NOMO-1 (cell line): ENCODE results near the gene IDS.

Experiments
- DNase-seq, 2 experiments: peaks; one replicate each; lab custom pipeline; 2025; ENCODE audit not compliant: unreplicated experiment in 2 of 2; lab: John Stamatoyannopoulos, UW

The IDS gene

DNA sequence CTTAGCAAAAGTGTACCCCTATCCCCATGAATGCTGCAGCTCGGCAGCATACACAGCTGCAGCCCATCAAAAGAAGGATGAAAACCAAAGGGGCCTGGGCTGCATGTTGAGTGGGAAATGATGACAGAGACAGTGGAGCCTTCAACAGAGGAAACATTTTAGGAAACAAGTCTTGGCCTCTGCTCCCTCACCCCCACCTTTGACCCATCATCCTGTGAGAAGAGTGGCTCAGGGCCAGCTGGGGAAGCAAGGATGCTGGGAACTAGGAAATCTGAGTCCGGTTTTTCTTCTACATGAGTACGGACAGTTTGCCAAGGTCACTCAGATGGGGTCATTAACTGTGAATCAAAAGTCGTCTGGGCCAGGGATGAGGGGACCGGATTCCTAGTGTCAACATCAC, 37.2 kb downstream of the IDS start:
- no peak for DNase-seq

GRCh38 chrX:149467461-149467860, 37.6 kb downstream of the IDS start:
- DNase-seq, result no peak

GRCh38 chrX:149462849-149463248, 42.3 kb downstream of the IDS start:
- DNase-seq, result no peak

DNA sequence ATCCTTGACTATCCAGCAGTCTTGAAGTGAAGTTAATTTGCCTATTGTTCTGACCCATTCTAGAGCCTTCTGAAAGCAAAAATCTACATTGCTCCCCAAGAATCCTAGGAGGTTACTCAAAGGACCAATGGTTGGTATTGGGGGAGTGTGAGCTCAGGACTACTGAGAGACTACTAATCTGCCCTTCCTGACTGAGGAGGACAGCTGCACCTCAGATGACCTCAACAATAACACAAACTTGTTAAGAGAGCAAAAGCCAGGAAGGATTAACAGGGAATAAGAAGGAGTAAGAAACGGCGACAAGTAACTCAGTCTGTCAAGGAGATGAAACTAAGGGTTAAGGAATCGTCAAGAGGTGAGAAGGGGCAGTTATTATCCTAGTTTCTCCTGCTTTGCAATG, 43.4 kb downstream of the IDS start:
- DNase-seq, result no peak

DNA sequence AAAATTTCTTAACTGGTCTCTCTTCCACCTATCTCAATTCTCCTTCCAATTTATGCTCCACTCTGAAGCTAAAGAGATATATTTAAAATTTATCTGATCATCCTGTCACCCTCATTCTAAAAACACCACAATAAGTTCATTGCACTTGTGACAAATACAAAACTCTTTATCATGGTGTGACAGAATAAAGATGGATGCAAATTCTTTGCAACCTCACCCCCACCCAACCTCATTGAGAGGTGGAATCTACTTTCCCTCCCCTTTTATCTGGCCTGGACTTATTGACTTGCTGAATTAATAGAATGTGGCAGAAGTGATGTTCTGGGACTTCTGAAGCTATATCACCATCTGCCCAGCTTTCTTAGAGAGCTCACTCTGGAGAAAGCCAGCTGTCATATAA, 46.5 kb downstream of the IDS start:
- no peak for DNase-seq

- no peak for DNase-seq
These were observed 48.4 kb downstream of the IDS start for GRCh38 chrX:149456476-149457245.

- DNase-seq, result no peak
These were observed 49.2 kb downstream of the IDS start for GRCh38 chrX:149455934-149456333.

DNA sequence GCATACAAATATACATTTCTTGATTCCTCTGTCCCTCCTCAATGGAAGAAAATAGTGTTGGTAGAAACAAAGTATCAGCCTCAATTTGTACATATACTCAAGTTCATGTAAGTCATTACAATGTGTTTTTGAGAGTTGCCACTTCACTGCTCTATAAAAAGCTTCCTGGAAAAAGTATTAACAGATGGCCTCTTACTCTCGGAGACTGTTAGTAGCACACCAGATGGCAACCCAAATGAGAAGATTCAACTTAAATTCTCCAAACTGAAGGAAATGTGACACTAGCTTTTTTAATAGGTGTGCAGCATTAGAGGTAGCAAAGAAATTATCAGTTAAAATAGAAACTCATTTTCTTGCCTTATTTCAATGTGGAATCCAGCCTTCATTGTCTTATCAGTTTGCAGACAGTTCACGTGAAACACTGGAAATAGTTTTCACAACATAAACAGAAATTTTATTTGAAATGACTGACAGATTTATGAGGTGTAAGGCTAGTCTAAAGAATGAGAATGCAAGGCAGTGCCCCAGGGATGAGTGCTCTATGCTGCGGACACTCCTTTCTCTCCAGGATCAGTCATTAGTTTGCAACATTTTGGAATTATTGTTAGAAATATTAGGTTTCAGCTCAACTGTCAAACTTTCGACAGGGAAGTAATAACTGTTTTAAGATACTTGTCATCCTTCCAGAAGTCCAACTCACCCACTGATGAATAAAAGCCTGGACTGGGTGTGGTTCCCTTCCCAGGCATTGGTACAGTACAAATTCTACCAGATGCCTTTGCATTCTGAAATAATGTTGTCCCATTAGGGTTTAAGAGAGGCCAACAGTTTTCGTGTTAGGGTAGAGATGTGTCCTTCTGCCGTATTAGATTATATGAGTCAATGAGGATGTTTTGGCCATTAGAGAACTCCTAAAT, 50.9 kb downstream of the IDS start:
- no peak for DNase-seq

DNA sequence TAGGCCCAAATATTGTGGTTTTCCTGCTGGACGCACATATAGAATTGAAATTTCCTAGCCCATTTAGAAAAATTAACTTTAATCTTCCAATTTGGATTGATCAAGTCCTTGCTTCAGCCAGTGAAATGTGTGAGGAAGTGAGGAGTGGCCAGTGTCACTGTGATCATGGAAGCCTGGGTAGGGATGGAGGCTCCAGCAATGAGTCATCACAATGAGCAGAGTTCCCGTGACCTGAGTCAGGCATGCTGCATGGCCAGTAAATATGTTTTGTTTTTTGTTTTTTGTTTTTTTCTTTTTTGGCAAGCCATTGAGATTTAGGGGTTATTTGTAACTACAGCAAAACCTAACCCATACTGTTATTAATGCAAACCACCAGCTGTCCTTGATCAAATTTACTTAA, 52.1 kb downstream of the IDS start:
- DNase-seq, result no peak

- DNase-seq, result no peak
These were observed 71.7 kb downstream of the IDS start for GRCh38 chrX:149433451-149433850.

DNA sequence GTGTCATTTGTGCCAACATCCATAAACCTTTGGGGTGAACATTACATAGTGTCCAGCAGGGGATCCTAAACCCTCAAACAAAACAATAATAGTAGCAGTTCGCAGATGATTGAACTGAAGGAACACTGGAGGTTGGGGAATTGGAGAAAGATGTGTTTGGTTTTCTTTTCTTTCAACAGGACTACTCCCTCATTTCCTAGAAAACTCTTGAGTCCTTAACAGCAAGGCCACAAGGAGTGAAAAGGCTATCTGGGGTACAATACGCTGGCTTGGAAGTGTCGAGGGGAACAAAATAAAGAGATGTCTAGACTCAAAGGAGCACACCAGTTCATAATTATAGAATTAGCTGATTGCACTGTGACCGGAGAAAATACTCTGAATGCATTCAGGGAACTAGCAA, 72.1 kb downstream of the IDS start:
- no peak for DNase-seq
